Uterus (tissue), 2 donors: ENCODE measurements around the gene RTCA.

Experiments
- CTCF ChIP-seq, 4 experiments: fragments of 200-600 bp in 2 of 4; fragments of 450-650 bp in 2 of 4; sonication (generic) in 2 of 4; IDR thresholded peaks; one replicate each; pipeline ENCODE4 v1.5.1; 2016 to 2019; ENCODE audit warnings: antibody characterized with exemption in 4 of 4, mild to moderate bottlenecking in 2 of 4, moderate library complexity in 1 of 4
- POLR2A ChIP-seq, 2 donors: fragments of 450-650 bp; IDR thresholded peaks; one replicate each; pipeline ENCODE4 v1.6.1; 2016; ENCODE audit warnings: antibody characterized with exemption in 2 of 2, mild to moderate bottlenecking in 1 of 2, moderate library complexity in 1 of 2

DNA sequence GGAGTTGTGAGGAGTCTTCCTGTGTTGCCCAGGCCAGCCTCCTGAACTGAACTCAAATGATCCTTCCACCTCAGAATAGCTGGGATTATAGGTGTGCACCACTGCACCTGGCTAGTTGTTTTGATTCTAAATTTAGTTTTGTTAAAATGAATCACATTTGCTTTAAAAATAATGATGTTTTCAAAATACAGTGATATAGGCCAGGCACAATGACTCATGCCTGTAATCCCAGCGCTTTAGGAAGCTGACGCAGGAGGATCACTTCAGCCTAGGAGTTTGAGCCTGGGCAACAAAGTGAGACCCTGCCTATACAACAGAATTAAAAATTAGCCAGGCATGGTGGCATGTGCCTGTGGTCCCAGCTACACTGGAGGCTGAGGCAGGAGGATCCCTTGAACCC is 24.3 kb downstream of the RTCA start:
- TF ChIP-seq CTCF (IDR thresholded peaks at IDR 0.05) (no peak), POLR2A (IDR thresholded peaks at IDR 0.05) (no peak)
